Endothelial cell of hepatic sinusoid (primary cell): ENCODE results near the gene NXN.
"Not testable (repeated sequence)": the region's sequence is repeated elsewhere in the genome, so short reads cannot be mapped to it uniquely, and the experiment has no call there.

Source experiments
- in situ Hi-C: cut with HindIII; loops from 2 replicates; pipeline ENCODE4 v1.10.0; 2017; ENCODE audit warnings: low sequenced_read_pairs

Gene NXN

DNA sequence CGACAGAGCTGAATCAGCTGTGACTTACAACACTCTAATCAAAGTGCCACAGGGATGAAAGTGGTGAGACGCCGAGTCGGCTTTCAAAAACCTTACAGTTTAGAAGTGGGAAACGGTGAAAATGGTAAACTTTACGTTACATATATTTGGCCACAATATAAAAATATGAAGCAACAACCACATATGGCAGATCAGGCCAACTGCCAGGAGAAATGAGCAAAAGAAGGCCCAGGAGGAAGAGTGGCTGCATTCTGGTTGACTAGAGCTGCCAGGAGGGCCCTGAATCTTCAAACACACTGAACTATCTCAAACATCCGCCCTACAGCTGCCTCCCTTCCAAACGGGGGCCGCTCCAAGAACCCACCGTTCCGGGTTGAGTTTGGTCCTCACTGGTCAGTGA is 141.1 kb downstream of the NXN start:
- in situ Hi-C loops, result no loop called here

DNA sequence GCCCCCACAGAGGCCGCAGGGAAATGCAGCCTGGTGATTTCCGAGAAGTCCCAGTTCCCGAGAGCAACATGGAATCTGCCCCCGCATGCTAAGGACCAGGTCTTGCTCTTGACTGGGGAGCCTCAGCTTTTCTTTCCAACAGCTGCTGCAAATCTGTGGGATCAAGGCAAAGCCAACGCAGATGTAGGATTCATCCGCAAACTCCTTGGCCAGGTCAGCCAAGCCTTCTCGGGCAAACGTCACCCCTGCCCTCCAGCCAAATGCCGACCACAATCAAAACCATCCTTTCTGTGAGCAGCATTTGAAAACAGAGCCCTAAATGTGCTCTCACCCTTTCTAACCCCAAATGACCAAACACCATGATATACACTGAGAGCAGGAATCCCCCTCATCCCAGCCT is 143.4 kb downstream of the NXN start:
- in situ Hi-C loops, result no loop called here

DNA sequence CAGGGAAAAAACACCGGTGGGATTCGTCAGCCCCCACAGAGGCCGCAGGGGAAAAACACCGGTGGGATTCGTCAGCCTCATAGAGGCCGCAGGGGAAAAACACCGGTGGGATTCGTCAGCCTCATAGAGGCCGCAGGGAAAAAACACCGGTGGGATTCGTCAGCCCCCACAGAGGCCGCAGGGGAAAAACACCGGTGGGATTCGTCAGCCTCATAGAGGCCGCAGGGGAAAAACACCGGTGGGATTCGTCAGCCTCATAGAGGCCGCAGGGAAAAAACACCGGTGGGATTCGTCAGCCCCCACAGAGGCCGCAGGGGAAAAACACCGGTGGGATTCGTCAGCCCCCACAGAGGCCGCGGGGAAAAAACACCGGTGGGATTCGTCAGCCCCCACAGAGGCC is 143.9 kb downstream of the NXN start:
- in situ Hi-C loops, result not testable (repeated sequence)

DNA sequence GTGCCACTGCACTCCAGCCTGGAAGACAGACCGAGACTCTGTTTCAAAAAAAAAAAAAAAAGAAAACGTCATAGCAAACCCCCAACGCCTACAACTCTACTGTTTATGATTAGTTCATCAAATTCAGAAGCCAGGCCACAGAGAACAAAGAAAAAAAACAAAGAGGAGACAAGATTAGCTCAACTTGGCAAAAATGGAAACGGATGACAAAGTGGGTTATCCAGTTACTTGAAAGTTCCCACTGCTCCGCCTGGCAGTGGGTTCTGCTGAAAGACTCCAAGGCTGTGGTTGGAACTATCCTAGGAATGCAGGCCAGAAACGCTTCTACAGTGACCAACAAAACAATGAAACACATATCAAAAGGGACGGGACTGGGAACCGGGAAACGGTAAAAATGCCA is 144.3 kb downstream of the NXN start:
- in situ Hi-C loops, result no loop called here

DNA sequence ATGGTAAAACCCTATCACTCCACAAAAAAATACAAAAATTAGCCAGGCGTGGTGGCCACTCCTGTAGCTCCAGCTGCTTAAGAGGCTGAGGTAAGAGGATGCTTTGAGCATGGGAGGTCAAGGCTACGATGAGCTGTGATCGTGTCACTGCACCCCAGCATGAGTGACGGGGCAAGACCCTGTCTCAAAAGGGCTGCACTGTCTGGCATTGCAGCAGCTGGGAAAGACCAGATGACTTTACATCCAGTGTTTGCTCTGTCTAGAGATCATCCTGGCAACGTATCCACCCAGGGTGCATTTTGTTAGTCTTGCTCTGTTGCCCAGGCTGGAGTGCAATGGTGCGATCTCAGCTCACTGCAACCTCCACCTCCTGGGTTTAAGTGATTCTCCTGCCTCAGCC is 145.4 kb downstream of the NXN start:
- in situ Hi-C loops, result no loop called here

DNA sequence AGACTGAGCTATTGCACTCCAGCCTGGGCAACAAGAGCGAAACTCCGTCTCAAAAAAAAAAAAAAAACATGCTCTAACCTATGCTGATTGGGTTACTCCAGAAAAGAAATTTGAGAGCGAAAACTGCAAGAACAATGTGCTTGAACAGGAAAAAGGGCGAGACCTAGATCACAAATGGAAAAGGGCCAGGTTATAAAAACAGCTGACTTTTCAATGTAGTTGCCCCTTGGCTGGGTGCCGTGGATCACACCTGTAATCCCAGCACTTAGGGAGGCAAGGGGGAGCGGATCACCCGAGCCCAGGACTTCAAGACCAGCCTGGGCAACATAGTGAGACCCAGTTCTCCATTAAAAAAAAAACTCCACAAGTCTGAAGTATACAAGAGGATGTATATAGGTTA is 148.6 kb downstream of the NXN start:
- in situ Hi-C loops, result no loop called here

DNA sequence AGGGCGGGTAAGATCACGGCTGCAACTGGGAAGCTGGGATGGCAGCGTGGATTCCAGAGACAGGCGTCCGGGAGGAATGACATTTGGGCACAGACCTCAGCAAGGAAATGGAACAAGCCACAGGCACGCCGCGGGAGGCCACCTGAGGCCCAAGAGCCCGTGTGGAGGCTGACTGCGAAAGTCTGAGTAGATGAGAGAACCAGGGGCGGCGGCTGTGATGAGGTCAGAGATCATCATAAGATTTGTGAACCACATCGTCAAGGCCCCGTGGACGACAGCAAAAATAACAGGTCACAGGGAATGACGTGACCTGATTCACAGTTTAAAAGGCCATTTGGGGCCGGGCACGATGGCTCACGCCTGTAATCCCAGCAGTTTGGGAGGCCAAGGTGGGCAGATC is 149.2 kb downstream of the NXN start:
- in situ Hi-C loops, result no loop called here

DNA sequence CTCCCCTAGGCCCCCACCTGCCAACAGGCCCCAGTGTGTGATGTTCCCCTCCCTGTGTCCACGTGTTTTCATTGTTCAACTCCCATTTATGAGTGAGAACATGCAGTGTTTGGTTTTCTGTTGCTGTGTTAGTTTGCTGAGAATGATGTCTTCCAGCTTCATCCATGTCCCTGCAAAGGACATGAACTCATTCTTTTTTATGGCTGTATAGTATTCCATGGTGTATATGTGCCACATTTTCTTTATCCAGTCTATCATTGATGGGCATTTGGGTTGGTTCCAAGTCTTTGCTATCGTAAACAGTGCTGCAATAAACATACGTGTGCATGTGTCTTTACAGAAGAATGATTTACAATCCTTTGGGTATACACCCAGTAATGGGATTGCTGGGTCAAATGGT is 150.0 kb downstream of the NXN start:
- in situ Hi-C loops, result not testable (repeated sequence)

DNA sequence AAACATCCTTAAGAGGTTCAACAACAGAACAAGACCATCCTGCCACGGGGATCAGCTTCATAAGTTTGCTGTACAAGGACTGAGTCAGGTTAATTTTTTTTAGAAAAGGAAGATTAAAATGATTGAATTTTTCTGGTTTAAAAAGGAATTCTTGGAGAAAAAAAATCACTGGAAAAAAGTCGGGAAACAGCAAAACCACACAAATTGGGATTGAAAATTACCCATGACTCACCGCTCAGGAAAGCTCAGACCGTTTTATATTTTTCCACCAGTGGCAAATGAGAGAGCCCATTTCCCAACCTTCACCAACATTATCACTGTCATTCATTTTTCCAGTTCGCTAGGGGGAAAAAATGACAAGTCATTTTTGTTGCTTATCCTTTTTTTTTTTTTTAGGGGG is 150.8 kb downstream of the NXN start:
- in situ Hi-C loops, result no loop called here

DNA sequence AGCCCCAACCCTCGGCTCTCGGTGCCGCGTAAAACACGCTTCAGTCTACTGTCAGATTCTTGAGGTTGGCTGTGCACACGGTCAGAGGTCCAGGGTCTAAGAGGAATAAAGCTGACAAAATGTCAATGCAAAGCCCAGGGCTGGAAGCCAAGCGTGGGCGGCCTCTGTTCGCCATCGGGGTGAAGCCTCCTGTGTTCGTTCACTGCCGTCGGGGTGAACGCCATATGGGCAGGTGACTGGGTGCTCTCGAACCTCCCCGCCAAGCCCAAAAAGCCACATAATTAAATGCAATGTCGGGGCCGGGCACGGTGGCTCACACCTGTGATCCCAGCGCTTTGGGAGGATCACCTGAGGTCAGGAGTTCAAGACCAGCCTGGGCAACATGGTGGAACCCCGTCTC is 152.8 kb downstream of the NXN start:
- in situ Hi-C loops, result no loop called here

DNA sequence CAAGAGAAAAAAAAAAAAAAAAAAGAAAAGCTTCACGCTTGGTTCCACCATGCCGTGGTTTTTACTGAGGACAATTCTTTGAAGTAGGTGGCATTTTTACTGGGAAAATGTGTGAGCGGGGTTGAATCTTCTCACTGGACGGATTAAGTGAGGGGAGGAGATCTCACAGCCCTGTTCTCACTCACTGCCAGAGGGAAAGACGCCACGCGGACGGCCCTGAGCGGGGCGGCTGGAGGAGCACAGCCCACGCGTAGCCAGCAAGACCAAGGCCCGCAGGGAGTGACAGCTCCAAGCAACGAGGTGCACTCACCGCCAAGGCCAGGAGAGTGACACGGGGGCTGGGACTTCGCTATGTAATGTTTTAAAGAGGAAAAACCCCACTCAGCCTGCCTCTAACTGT is 154.4 kb downstream of the NXN start:
- in situ Hi-C loops, result no loop called here

DNA sequence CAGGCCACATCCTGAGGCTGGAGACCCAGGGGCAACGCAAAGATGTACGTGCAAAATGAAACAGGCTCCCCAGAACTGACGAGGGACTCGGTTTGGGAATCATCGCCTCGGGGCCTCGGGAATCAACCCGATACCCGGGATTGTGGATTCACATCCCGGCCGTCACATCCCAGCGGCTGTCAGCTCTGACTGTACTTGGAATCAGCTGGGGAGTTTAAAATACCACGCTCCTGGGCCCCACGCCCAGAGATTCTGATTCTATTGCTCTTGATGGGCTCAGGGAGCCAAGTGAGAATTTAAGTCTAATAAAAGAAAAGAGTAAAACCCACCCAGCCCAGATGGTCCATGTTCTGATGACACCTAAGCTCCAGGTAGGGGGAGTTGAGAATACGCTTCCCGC is 155.2 kb downstream of the NXN start:
- in situ Hi-C loops, result no loop called here

DNA sequence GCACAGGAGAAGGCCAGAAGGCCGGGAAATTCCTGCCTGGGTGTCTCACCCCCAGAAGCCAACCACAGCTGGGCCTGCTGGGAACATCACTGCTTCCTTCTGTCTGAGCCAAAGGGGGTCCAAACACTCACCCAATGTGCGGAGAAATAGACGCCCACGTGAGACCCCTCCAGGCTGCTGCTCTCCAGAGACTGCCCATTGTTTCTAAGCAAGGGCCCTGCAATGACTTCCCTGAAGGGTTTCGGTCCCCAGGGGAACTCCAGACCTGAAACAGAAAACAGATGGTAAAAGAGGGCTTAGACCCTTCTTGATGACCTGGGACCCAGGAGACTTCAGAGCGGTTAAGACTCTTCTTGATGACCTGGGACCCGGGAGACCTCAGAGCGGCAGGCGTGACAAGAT is 156.1 kb downstream of the NXN start:
- in situ Hi-C loops, result no loop called here

DNA sequence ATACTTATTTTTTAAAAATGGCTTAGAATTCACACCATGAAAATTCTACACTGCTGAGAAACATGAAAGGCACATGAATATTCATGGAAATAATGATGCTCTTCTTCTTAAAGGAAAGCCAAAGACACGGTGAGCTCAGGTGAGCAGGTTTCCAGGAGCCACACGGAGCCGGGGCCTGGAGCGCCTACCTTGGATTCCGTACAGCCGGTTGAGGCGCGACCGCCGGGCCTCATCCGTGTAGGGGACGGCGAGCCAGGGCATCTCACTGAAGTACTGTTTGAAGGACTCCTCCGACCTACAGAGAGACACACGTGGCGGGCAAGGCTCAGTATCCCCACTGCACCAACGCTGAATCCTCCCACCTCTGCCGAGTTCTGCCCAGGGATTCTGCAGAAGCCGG is 160.3 kb downstream of the NXN start:
- in situ Hi-C loops, result no loop called here

DNA sequence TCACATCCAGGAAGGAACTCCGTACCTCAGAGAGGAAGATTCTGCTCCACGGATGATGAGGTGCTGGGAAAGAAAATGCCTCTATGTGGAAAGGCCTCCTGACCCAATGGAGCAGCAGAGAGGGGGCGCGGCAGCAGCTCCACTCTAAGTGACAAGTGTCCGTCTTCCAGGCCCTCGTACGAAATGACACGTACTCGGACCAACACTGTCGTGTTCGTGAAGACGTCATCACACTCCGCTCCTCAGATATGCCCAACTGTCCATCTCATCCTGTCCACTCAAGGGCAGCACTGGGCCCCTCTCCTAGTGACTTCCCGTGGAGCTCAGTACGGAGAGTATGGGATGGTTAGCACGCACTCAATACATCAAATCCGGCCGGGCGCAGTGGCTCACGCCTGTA is 165.2 kb downstream of the NXN start:
- in situ Hi-C loops, result no loop called here

DNA sequence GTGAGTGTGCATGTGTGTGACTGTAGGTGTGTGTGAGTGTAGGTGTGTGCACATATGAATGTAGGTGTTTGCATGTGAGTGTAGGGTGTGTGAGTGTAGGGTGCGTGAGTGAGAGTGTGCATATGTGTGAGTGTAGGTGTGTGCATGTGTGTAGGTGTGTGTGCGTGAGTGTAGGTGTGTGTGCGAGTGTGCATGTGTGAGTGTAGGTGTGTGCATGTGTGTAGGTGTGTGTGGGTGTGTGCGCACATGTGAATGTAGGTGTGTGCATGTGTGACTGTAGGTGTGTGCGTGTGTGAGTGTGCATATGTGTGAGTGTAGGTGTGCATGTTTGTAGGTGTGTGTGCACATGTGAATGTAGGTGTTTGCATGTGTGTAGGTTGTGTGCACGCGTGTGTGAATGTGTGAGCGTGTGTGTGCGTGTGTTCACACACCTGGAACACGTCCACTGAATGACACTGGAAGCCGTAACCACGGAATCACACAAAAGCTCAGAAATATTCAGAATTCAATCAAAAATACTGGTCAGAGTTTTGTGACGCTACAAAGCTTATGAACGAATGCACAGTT is 166.9 kb downstream of the NXN start:
- in situ Hi-C loops, result no loop called here

DNA sequence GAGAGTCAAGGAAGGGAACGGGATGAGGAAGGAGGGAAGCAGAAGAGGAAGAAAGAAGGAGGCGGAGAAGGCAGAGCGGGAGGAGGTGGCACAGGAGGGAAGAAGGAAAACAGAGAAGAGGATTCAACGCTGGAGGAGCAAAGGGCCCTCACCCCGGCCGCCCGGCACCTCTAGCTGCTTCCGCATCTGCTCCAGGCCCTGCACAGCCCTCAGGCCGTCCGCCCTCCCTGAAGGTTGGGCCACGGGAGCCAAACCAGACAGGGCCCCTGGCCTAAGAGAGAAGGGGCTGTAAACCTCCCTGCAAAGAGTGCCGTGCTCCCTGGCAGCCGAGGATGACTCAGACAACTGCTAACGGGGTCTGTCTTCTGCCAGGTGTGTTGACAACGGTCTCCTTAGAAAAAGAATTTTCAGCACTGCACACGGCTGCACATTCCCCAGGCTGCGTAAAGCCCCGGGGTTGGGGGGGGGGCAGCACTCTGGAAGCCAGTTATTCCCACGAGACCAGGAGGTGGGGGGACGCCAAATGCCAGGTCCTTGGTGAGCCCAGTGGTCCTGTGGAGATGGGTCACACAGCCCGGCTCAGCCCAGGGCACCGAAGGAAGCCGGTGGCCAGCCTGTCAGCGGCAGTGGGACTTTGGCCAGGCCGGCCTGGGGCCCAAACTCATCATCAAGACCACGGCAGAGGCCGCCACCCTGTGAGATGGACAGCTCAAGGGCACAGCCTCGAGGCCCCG is 168.4 kb downstream of the NXN start:
- in situ Hi-C loops, result no loop called here

DNA sequence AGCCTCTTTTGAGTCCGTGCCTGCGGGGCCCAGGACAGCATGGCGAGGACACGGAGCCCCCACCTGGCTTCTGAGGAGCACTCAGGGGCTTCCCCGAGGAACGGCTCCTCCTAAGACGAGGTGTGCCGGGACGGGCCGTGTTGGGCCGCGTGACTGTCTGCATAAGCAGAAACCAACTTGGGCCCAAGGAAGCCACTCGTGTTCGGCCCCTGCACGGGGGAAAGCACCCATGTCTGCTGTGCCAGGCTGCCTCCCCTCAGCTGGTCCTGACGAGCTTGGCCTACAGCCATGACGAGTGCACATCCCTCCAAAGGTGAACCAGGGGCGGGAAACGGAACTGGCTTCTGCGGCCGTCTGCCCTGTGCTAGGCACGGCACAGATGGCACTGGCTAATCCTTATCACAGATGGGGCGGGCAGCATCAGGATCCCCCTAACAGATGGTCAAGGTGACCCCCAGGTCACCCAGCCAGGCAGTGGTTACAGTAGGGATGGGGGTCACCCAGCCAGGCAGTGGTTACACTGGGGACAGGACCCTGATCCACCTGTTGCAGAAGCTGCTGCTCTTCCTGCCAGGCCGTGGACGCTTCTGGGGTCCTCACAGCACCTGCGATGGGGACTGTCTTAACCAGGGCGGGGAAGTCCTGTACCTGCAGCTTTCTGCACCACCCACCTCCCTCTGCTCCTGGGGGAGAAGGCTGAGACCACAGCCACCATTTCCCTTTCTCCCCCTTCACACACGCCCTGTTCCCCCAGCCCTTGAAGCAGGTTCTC is 171.9 kb downstream of the NXN start:
- in situ Hi-C loops, result no loop called here

DNA sequence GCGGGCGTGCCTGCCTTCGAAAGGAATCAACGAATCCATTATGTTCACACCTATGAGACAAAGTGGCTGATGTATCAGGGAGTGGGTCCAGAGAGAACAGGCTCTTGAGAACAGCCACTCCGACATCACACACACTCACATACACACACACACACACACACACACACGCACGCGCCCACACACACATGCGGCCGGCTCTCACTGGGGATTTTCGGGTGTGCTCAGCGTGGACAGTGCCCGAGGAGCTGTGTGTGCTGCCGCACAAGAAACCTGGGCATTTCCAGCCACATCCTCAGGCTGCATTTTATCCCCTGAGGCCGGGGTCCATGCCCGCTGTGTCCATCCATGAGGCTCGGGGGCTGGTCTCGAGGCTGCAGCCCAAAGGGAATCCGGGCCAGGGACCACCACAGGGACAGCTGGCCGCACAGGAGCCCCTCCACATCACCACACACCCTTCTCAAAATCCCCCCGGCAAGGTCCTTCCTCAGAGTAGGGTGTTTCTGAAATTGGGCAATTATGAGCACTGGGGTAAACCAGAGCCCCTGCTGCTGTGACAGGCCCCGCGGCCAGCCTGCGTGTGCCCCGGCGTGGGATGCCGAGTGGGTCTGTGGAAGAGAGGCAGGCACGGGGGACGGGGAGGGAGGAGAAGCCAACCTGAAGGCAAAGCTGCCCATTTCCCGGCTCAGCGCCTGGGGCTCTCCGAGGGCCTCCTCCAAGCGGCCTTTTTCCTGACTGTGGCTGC is 172.6 kb downstream of the NXN start:
- in situ Hi-C loops, result no loop called here

DNA sequence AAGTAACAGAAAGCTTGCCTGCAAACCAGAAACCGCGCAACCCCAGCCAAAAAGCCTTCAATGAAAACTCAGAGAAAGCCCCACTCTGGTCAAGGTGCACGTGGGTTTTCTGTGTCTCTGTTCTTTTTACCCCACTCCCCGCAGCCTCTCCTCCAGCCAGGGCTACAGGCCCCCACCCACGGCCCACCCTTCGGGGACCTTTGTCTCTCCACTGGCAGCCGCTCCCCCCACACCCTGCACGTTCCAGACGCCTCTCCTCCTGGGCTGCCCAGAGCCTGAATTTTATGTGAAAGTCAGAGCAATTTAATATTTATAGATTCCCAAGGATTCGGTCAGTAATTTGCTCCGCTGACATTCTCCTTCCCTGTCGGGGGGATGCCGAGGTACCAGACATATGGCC is 173.2 kb downstream of the NXN start:
- in situ Hi-C loops, result no loop called here

DNA sequence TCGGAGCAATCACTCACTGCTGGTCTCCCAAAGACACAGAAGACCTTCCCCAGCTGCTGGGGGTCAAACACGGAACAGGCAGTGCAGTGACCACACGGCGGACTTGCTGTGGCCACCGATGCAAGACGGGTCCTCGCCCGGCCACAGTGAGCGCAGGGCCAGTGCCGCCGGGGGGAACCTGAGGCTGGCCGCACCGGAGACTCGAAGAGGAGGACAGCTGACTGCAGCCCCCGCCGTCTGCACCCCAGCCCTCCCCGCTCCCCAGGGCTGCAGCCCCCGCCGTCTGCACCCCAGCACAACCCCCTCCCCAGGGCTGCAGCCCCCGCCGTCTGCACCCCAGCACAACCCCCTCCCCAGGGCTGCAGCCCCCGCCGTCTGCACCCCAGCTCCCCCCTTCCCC is 173.7 kb downstream of the NXN start:
- in situ Hi-C loops, result not testable (repeated sequence)
